ENCODE data around the gene PLCB1.

The PLCB1 gene

DNA sequence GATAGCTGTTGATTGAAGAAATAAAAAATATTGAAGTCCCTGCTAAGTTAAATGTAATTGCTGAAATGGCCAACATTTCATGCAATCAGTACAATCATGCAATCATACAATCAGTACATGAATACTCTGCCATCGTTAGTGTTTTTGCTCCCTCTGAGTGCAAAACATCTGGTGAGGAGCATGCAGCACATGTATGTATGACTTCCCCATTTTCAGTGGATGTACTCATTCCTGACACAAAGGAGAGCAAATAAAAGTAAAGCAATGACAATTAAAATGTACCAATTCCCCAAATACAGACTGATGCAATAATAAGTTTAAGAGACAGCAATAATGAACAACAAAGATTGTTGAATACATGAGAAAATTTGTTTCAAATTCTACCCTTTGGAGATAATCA, 140.7 kb downstream of the PLCB1 start:
- H3K4me1 ChIP-seq (ENCODE audit: control insufficient read depth, insufficient read depth, low read length): no peaks in the 10 kb centered on the region
- H3K27me3 ChIP-seq (ENCODE audit: control insufficient read depth, insufficient read depth, low read length): no peaks in the 10 kb centered on the region
- H3K9me3 ChIP-seq (ENCODE audit: control insufficient read depth, insufficient read depth, low read depth, low read length): no peaks in the 10 kb centered on the region
- no peak overlapping the region for H3K4me3 ChIP-seq (ENCODE audit: low read depth, low read length)
- H3K27ac ChIP-seq (ENCODE audit: low read depth, low read length): no peak overlapping the region
- no peak overlapping the region for H3K9ac ChIP-seq (ENCODE audit: low read length)
- no peaks in the 10 kb centered on the region for H3K36me3 ChIP-seq (ENCODE audit: control insufficient read depth, insufficient read depth, low read length)

DNA sequence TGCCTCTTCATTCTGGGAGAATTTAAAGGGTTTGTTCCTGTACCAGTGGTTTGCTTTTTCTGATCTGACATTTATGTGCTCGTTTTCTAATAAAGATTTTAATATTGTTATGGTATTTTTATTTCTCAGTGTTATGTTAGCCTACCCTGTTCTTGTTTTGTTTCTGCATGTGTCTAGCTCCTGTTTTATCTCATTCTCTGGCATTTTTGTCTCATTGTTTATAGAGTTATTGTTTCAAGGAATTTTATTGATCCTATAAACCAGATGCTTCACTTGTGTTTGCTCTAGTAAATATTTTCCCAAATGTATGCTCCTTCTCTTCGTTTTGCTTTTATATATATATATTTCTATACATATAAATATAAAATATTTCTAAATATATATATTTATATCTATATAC, 152.8 kb downstream of the PLCB1 start:
- Histone ChIP-seq H3K4me3 (ENCODE audit: low read depth, low read length) (no peak overlapping the region), H3K27ac (ENCODE audit: low read depth, low read length) (no peak overlapping the region), H3K36me3 (ENCODE audit: control insufficient read depth, insufficient read depth, low read length) (no peaks in the 10 kb centered on the region), H3K4me1 (ENCODE audit: control insufficient read depth, insufficient read depth, low read length) (no peaks in the 10 kb centered on the region), H3K9ac (ENCODE audit: low read length) (no peak overlapping the region), H3K9me3 (ENCODE audit: control insufficient read depth, insufficient read depth, low read depth, low read length) (no peaks in the 10 kb centered on the region), H3K27me3 (ENCODE audit: control insufficient read depth, insufficient read depth, low read length) (no peaks in the 10 kb centered on the region)

- no peaks in the 10 kb centered on the region for H3K9me3 ChIP-seq (ENCODE audit: control insufficient read depth, insufficient read depth, low read depth, low read length)
- no peaks in the 10 kb centered on the region for H3K36me3 ChIP-seq (ENCODE audit: control insufficient read depth, insufficient read depth, low read length)
- no peaks in the 10 kb centered on the region for H3K27me3 ChIP-seq (ENCODE audit: control insufficient read depth, insufficient read depth, low read length)
Observed at GRCh38 chr20:8287340-8287739, 155.3 kb downstream of the PLCB1 start.

GRCh38 chr20:8291200-8291599, 159.1 kb downstream of the PLCB1 start:
- Histone ChIP-seq H3K27ac (ENCODE audit: low read depth, low read length) (no peak overlapping the region), H3K4me3 (ENCODE audit: low read depth, low read length) (no peak overlapping the region), H3K36me3 (ENCODE audit: control insufficient read depth, insufficient read depth, low read length) (no peaks in the 10 kb centered on the region)

More at GRCh38 chr20:8287340-8287739, 155.3 kb downstream of the PLCB1 start:
- Histone ChIP-seq H3K4me3 (ENCODE audit: low read depth, low read length) (no peak overlapping the region), H3K27ac (ENCODE audit: low read depth, low read length) (no peak overlapping the region), H3K4me1 (ENCODE audit: control insufficient read depth, insufficient read depth, low read length) (no peaks in the 10 kb centered on the region), H3K9ac (ENCODE audit: low read length) (no peak overlapping the region)

DNA sequence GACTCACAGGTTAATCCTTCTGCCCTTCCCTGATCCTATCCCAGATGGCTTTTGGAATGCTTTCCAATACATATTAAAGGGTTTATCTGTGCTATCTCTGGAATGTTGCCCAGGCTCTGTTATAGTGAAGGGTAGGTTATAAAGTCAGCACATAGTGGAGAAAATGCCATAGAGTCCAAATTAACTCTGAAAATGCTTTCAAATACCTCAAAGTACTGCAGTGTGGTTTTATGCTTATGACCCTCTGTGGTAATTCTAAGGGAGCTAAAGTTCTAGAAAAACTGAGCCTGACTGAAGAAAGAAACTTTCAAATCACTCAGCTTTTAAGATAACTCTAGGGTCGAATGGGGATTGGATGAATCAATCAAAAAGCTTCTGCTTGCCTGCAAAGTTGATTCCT, 159.8 kb downstream of the PLCB1 start:
- no peak overlapping the region for H3K9ac ChIP-seq (ENCODE audit: low read length)
- no peak overlapping the region for H3K4me3 ChIP-seq (ENCODE audit: low read depth, low read length)
- H3K36me3 ChIP-seq (ENCODE audit: control insufficient read depth, insufficient read depth, low read length): no peaks in the 10 kb centered on the region
- no peak overlapping the region for H3K27ac ChIP-seq (ENCODE audit: low read depth, low read length)
- H3K27me3 ChIP-seq (ENCODE audit: control insufficient read depth, insufficient read depth, low read length): no peaks in the 10 kb centered on the region
- no peaks in the 10 kb centered on the region for H3K4me1 ChIP-seq (ENCODE audit: control insufficient read depth, insufficient read depth, low read length)
- H3K9me3 ChIP-seq (ENCODE audit: control insufficient read depth, insufficient read depth, low read depth, low read length): no peaks in the 10 kb centered on the region

More at GRCh38 chr20:8291200-8291599, 159.1 kb downstream of the PLCB1 start:
- Histone ChIP-seq H3K9ac (ENCODE audit: low read length) (no peak overlapping the region), H3K9me3 (ENCODE audit: control insufficient read depth, insufficient read depth, low read depth, low read length) (no peaks in the 10 kb centered on the region), H3K27me3 (ENCODE audit: control insufficient read depth, insufficient read depth, low read length) (no peaks in the 10 kb centered on the region), H3K4me1 (ENCODE audit: control insufficient read depth, insufficient read depth, low read length) (no peaks in the 10 kb centered on the region)

GRCh38 chr20:8292793-8293192, 160.7 kb downstream of the PLCB1 start:
- no peak overlapping the region for H3K9ac ChIP-seq (ENCODE audit: low read length)
- no peaks in the 10 kb centered on the region for H3K27me3 ChIP-seq (ENCODE audit: control insufficient read depth, insufficient read depth, low read length)
- no peaks in the 10 kb centered on the region for H3K4me1 ChIP-seq (ENCODE audit: control insufficient read depth, insufficient read depth, low read length)
- H3K9me3 ChIP-seq (ENCODE audit: control insufficient read depth, insufficient read depth, low read depth, low read length): no peaks in the 10 kb centered on the region
- no peak overlapping the region for H3K27ac ChIP-seq (ENCODE audit: low read depth, low read length)
- no peaks in the 10 kb centered on the region for H3K36me3 ChIP-seq (ENCODE audit: control insufficient read depth, insufficient read depth, low read length)
- no peak overlapping the region for H3K4me3 ChIP-seq (ENCODE audit: low read depth, low read length)

DNA sequence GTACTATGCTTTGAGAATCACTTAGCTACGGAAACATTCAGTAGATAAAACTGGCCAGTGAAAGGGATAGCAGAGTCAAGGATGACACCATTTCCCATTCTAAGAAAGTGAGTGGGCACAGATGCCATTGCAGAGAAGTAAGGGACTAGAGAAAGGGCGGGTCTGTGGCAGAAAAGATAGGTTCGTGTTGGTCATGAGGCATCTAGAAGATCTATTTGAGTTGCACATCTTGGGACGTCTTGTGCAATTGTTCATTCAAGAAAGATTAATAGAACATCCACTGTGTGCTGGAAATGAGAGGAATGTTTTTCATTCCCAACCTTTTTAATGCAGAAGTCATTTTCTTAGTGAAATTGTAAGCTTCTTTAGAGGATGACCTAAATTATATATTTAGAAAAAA, 161.7 kb downstream of the PLCB1 start:
- Histone ChIP-seq H3K27ac (ENCODE audit: low read depth, low read length) (no peak overlapping the region), H3K4me3 (ENCODE audit: low read depth, low read length) (no peak overlapping the region), H3K36me3 (ENCODE audit: control insufficient read depth, insufficient read depth, low read length) (no peaks in the 10 kb centered on the region), H3K4me1 (ENCODE audit: control insufficient read depth, insufficient read depth, low read length) (no peaks in the 10 kb centered on the region), H3K9ac (ENCODE audit: low read length) (no peak overlapping the region), H3K27me3 (ENCODE audit: control insufficient read depth, insufficient read depth, low read length) (no peaks in the 10 kb centered on the region), H3K9me3 (ENCODE audit: control insufficient read depth, insufficient read depth, low read depth, low read length) (no peaks in the 10 kb centered on the region)

DNA sequence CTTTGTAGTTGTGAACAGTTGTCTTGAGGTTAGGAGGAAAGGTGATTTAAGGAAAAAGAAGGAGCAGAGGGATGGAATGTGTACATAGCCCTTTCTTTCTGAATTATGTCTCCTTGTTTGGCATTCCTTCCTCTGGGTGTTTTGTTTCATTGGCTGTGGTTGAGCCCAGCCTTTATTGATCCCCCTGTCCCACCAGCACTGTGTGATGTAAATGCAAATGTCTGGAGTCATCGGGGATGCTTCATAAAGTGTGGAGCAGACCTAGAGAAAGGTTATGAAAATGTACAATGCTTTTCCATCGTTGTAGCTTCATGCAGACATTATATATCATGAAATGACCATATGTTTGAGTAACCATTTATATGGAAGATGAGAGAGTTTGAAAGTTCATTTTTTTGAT, 164.5 kb downstream of the PLCB1 start:
- Histone ChIP-seq H3K9me3 (ENCODE audit: control insufficient read depth, insufficient read depth, low read depth, low read length) (no peaks in the 10 kb centered on the region), H3K4me1 (ENCODE audit: control insufficient read depth, insufficient read depth, low read length) (no peaks in the 10 kb centered on the region), H3K4me3 (ENCODE audit: low read depth, low read length) (no peak overlapping the region), H3K27ac (ENCODE audit: low read depth, low read length) (no peak overlapping the region), H3K27me3 (ENCODE audit: control insufficient read depth, insufficient read depth, low read length) (no peaks in the 10 kb centered on the region), H3K9ac (ENCODE audit: low read length) (no peak overlapping the region), H3K36me3 (ENCODE audit: control insufficient read depth, insufficient read depth, low read length) (no peaks in the 10 kb centered on the region)

- Histone ChIP-seq H3K27me3 (ENCODE audit: control insufficient read depth, insufficient read depth, low read length) (no peaks in the 10 kb centered on the region), H3K9ac (ENCODE audit: low read length) (no peak overlapping the region), H3K36me3 (ENCODE audit: control insufficient read depth, insufficient read depth, low read length) (no peaks in the 10 kb centered on the region), H3K4me1 (ENCODE audit: control insufficient read depth, insufficient read depth, low read length) (no peaks in the 10 kb centered on the region), H3K9me3 (ENCODE audit: control insufficient read depth, insufficient read depth, low read depth, low read length) (no peaks in the 10 kb centered on the region), H3K4me3 (ENCODE audit: low read depth, low read length) (no peak overlapping the region), H3K27ac (ENCODE audit: low read depth, low read length) (no peak overlapping the region)
Observed at GRCh38 chr20:8298426-8299043, 166.5 kb downstream of the PLCB1 start.

- Histone ChIP-seq H3K36me3 (ENCODE audit: control insufficient read depth, insufficient read depth, low read length) (no peaks in the 10 kb centered on the region), H3K4me3 (ENCODE audit: low read depth, low read length) (no peak overlapping the region), H3K4me1 (ENCODE audit: control insufficient read depth, insufficient read depth, low read length) (no peaks in the 10 kb centered on the region), H3K27ac (ENCODE audit: low read depth, low read length) (no peak overlapping the region), H3K9me3 (ENCODE audit: control insufficient read depth, insufficient read depth, low read depth, low read length) (no peaks in the 10 kb centered on the region), H3K9ac (ENCODE audit: low read length) (no peak overlapping the region), H3K27me3 (ENCODE audit: control insufficient read depth, insufficient read depth, low read length) (no peaks in the 10 kb centered on the region)
Observed at GRCh38 chr20:8299921-8300320, 167.9 kb downstream of the PLCB1 start.

DNA sequence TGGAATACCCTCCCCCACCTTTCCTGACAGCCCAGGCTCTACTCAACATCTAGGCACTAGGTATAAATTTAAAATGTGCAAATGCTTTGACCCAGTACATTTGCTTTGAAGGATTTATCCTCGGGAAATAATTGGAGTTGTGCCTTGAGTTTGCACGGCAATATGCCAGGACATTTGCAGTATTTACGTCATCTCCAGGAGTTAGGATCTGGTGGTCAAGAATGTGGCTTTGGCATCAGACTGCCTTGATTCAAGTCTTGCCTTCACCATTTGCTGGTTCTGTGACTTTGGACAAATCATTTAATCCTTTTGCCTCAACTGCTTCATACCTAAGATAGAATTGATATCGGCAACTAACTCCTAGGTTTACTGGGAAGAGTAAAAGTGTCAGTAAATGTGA, 169.6 kb downstream of the PLCB1 start:
- Histone ChIP-seq H3K4me1 (ENCODE audit: control insufficient read depth, insufficient read depth, low read length) (peaks cover 3% of the 10 kb centered on the region; the same call in 1 of the 2 replicates), H3K9me3 (ENCODE audit: control insufficient read depth, insufficient read depth, low read depth, low read length) (no peaks in the 10 kb centered on the region), H3K36me3 (ENCODE audit: control insufficient read depth, insufficient read depth, low read length) (no peaks in the 10 kb centered on the region), H3K9ac (ENCODE audit: low read length) (no peak overlapping the region), H3K27ac (ENCODE audit: low read depth, low read length) (no peak overlapping the region), H3K27me3 (ENCODE audit: control insufficient read depth, insufficient read depth, low read length) (no peaks in the 10 kb centered on the region), H3K4me3 (ENCODE audit: low read depth, low read length) (no peak overlapping the region)

- Histone ChIP-seq H3K4me3 (ENCODE audit: low read depth, low read length) (no peak overlapping the region), H3K9me3 (ENCODE audit: control insufficient read depth, insufficient read depth, low read depth, low read length) (no peaks in the 10 kb centered on the region), H3K9ac (ENCODE audit: low read length) (no peak overlapping the region), H3K4me1 (ENCODE audit: control insufficient read depth, insufficient read depth, low read length) (peaks cover 9% of the 10 kb centered on the region; the same call in 1 of the 2 replicates), H3K27ac (ENCODE audit: low read depth, low read length) (no peak overlapping the region), H3K27me3 (ENCODE audit: control insufficient read depth, insufficient read depth, low read length) (no peaks in the 10 kb centered on the region), H3K36me3 (ENCODE audit: control insufficient read depth, insufficient read depth, low read length) (no peaks in the 10 kb centered on the region)
Observed at GRCh38 chr20:8303651-8304050, 171.6 kb downstream of the PLCB1 start.

All from HUES6 (cell line).